GM13977 (cell line): ENCODE results near the gene IRS2.

Source experiments
- DNase-seq: peaks from one replicate; pipeline ENCODE4 v3.0.0; 2012; ENCODE audit warnings: low spot score
- in situ Hi-C: fragments of 300-500 bp; cut with MboI; formaldehyde crosslinking; loops from one replicate; pipeline ENCODE4 v1.12.0; 2022; ENCODE audit warnings: low sequenced_read_pairs, low pct_unique_long_range_greater_than_20kb, mixed read lengths, inconsistent platforms; ENCODE audit not compliant: unreplicated experiment
- TF ChIP-seq, protein P1 (sequence below): IDR thresholded peaks from 2 replicates; pipeline ENCODE4 v1.5.1; 2012; ENCODE audit warnings: mild to moderate bottlenecking, control low read depth; ENCODE audit not compliant: insufficient read depth; ENCODE audit errors: extremely low read depth, missing control alignments

The IRS2 gene

DNA sequence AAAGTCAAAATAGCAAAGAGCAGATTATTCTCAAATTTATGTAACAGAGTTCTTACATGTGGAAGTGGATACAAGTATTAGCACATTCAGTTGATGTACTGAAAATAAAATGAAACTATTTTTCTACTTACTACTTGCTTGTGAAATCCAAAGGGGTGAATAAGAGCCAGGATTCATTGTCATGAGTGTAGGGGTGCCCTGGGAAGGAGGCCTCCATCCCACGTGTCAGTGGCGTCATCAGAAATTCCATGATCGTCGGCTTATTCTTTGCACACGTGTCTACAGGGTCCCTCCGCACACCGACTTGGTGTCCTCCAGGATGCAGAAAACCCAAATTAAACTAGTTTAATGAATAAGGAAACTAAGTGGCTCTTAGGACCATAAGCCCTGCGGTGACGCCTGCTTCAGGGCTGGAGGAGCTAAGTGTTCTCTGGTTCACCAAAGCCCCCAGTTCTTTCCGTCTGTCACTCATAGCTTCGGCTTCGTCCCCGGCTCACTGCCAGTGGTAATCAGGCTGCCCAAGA, 55.5 kb downstream of the IRS2 start:
- DNase-seq = no peak
- in situ Hi-C loops = no loop called here
- TF ChIP-seq, protein P1, sequence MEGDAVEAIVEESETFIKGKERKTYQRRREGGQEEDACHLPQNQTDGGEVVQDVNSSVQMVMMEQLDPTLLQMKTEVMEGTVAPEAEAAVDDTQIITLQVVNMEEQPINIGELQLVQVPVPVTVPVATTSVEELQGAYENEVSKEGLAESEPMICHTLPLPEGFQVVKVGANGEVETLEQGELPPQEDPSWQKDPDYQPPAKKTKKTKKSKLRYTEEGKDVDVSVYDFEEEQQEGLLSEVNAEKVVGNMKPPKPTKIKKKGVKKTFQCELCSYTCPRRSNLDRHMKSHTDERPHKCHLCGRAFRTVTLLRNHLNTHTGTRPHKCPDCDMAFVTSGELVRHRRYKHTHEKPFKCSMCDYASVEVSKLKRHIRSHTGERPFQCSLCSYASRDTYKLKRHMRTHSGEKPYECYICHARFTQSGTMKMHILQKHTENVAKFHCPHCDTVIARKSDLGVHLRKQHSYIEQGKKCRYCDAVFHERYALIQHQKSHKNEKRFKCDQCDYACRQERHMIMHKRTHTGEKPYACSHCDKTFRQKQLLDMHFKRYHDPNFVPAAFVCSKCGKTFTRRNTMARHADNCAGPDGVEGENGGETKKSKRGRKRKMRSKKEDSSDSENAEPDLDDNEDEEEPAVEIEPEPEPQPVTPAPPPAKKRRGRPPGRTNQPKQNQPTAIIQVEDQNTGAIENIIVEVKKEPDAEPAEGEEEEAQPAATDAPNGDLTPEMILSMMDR = no peak

DNA sequence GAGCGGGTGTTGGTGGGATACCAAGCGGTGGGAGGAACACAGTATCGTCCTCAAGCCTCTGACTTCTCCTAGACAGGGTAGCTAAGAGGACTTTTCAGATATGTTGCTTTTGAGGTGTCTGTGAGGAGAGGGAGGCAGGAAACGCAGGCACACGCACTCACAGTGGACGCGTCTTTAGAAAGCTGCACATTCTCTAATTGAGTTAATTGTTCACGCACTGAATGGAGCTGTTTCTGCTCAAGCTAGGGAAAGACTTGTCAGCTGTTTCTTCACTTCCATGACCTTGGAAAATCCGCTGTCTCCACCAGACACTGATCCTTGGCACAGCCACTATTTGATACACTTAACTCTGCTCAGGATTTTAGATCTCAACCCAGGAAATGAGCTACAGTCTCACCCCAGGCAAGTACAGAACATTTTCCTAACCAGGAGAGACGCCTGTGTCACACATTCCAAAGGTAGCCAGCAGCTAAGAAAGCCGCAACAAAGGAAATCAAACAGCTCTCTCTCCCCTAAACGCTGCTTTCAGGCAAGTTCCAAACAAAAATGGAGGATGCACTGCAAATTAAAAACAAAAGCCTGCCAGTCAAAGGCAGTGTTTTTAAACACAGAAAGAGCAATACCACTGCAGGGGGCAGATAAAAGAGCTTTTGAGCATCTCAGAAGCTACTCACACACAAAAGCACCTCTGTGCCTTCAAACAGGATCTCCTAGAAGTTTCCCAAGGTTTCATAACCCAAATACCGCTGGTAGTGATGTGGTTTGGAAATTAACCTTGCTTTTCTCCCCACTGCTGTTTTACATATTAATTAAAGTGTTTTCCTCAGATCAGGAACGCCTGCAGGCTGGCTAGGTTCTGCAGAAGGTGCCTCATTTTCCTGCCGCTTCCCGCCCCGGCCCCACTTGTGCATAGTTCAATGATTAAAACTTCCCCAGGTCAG, 57.3 kb downstream of the IRS2 start:
- TF ChIP-seq, protein P1 = no peak
- in situ Hi-C loops = no loop called here
- DNase-seq = no peak

DNA sequence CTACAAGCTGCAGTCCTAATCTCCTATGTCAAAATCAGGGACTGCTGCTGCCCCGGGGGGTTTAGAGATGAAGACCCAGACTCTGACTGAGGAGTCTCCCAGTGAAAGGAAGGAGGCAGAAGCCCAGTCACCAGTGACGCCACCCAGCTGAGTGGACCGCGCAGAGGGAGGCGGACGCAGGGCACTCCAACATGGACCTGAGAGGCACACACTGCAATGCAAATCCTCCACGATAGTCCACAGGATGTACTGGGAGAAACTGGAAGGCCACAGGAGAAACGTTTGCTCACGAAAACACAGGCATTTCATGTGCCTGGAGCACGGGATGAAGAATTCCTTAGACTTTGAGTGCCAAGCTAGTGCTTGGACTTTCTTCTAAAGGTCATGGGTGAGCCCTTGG, 58.3 kb downstream of the IRS2 start:
- no peak for DNase-seq
- in situ Hi-C loops = no loop called here
- TF ChIP-seq, protein P1 = no peak

DNA sequence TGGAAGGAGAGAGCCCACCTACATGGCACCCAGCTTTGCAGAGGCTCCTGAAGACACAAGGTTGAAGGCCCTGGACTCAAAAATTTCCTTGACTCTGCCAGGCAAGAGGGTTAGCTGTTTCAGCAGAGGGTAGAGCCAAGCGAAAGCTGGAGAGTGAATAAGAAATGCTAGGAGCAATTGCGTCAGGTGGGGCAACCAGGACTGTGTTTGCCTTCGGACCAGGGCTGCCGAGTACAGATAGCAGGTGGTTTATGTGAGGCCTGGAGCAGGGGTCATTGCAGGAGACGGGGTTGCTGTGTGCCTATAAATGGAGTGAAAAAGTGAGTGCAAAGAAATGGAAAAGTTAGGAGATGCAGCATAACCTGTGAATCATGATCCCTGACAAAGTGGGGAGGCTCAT, 59.1 kb downstream of the IRS2 start:
- TF ChIP-seq, protein P1 = no peak
- in situ Hi-C loops = no loop called here
- no peak for DNase-seq

DNA sequence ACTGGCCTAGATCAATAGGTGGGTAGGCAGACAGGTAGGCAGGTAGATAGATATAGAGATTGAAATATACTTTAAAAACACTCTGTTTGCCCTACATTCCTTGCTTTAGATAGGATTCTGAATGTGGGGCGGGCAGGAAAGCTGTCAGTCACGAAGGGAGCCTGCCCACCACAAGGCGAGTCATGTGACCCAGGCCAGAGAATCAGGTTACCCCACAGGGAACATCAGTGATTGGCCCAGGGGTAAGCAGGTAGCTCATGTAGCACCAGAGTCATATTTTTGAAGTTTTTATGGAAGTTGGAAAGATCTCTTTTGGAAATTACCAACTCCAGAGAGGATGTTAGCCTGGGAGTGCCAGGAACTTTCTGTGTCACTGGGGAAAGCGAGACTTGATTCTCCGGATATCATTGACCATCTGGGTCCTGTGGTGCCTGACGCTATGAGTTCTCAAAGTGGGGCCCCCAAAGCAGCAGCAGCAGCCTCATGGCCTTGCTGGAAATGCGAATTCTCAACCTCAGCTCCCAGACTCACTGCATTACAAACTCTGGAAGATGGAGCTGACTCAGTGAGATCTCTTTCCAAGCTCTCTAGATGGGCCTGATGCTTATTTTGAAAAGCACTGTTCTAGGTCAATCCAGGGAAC, 60.3 kb downstream of the IRS2 start:
- TF ChIP-seq, protein P1 = no peak
- in situ Hi-C loops = no loop called here
- no peak for DNase-seq

DNA sequence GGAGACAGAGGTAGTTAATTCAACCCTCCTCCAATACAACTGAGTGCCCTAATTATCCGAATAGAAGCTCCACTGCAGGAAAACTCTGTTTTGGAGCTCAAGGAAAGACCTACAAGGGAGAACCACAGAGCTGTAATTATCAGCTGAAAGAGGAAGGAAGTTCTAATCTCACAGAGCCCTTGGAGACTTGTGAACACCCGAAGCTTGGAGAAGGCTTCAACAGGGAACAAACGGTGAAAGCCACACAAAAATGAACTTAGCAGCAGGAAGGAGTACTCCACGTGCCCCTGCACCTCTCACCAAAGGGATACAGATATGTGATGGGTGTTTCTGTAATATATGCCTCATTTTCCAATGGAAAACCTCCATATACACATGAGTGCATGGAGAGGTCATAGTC, 61.1 kb downstream of the IRS2 start:
- DNase-seq = no peak
- TF ChIP-seq, protein P1 = no peak
- in situ Hi-C loops = no loop called here
